ENCODE results near the gene ARHGEF25. TPM values are rescaled to one million over a fixed set of nuclear protein-coding genes. Genes with fewer than 3 reads are reported as not detected.
"Not testable (repeated sequence)": the region's sequence is repeated elsewhere in the genome, so short reads cannot be mapped to it uniquely, and the experiment has no call there.

ARHGEF25 gene
- total RNA-seq, 3 donors from 2014 or later (not counting 1 experiment from before 2014, with no cell fraction given): 3.1 to 6.5 (median 5.1) TPM

- H3K36me3 Mint-ChIP-seq: no peaks in the 10 kb centered on the region
- intact Hi-C loops (cut with micrococcal nuclease): no loop called here
- DNase-seq (no peak), ATAC-seq (no peak)
- no peak overlapping the region for H3K27ac Mint-ChIP-seq
- Histone ChIP-seq H3K27ac (ENCODE audit: low read length) (no peak overlapping the region), H3K36me3 (ENCODE audit: control insufficient read depth, insufficient read depth, low read length) (no peaks in the 10 kb centered on the region), H3K9me3 (ENCODE audit: control insufficient read depth, insufficient read depth, low read length) (peaks cover 6% of the 10 kb centered on the region), H3K4me3 (ENCODE audit: low read length) (no peak overlapping the region), H3K4me1 (ENCODE audit: control insufficient read depth, insufficient read depth, low read length) (no peaks in the 10 kb centered on the region), H3K27me3 (ENCODE audit: control insufficient read depth, insufficient read depth, low read length) (peaks cover 4% of the 10 kb centered on the region)
- no peaks in the 10 kb centered on the region for H3K4me1 Mint-ChIP-seq
- H3K9me3 Mint-ChIP-seq: no peaks in the 10 kb centered on the region
- 47% methylated on average over 4 of the region's 5 CpGs for WGBS (ENCODE audit: insufficient coverage)
- H3K27me3 Mint-ChIP-seq (ENCODE audit: low read depth in 2 of 2): peaks cover 9 to 22% of the 10 kb centered on the region in 2 donors
- no peak for TF ChIP-seq CTCF (IDR thresholded peaks at IDR 0.05)
- H3K4me3 Mint-ChIP-seq: no peak overlapping the region
These were observed 30.6 kb downstream of the ARHGEF25 start for GRCh38 chr12:57641699-57642442.

GRCh38 chr12:57645990-57646658, 34.9 kb downstream of the ARHGEF25 start:
- H3K27me3 ChIP-seq (ENCODE audit: control insufficient read depth, insufficient read depth, low read length); H3K4me3 ChIP-seq (ENCODE audit: low read length); H3K4me3 Mint-ChIP-seq; H3K27me3 Mint-ChIP-seq (ENCODE audit: low read depth in 2 of 2); H3K27ac Mint-ChIP-seq; H3K27ac ChIP-seq (ENCODE audit: low read length); DNase-seq; H3K4me1 ChIP-seq (ENCODE audit: control insufficient read depth, insufficient read depth, low read length); H3K9me3 Mint-ChIP-seq; H3K36me3 ChIP-seq (ENCODE audit: control insufficient read depth, insufficient read depth, low read length); H3K4me1 Mint-ChIP-seq; H3K36me3 Mint-ChIP-seq; intact Hi-C loops (cut with micrococcal nuclease); H3K9me3 ChIP-seq (ENCODE audit: control insufficient read depth, insufficient read depth, low read length); ATAC-seq: not testable (repeated sequence)
- WGBS (ENCODE audit: insufficient coverage): 75% methylated on average over 5 of the region's 13 CpGs

GRCh38 chr12:57646659-57647049, 35.4 kb downstream of the ARHGEF25 start:
- intact Hi-C loops (cut with micrococcal nuclease); H3K9me3 Mint-ChIP-seq; H3K4me3 ChIP-seq (ENCODE audit: low read length); H3K36me3 ChIP-seq (ENCODE audit: control insufficient read depth, insufficient read depth, low read length); H3K4me1 ChIP-seq (ENCODE audit: control insufficient read depth, insufficient read depth, low read length); H3K27ac ChIP-seq (ENCODE audit: low read length); H3K4me3 Mint-ChIP-seq; H3K27me3 ChIP-seq (ENCODE audit: control insufficient read depth, insufficient read depth, low read length); H3K4me1 Mint-ChIP-seq; H3K9me3 ChIP-seq (ENCODE audit: control insufficient read depth, insufficient read depth, low read length); H3K27ac Mint-ChIP-seq; H3K36me3 Mint-ChIP-seq; ATAC-seq; DNase-seq; H3K27me3 Mint-ChIP-seq (ENCODE audit: low read depth in 2 of 2): not testable (repeated sequence)
- no CpG with 5 or more reads among the region's 15 CpGs for WGBS (ENCODE audit: insufficient coverage)

GRCh38 chr12:57654042-57654441, 42.8 kb downstream of the ARHGEF25 start:
- intact Hi-C loops (cut with micrococcal nuclease): no loop called here
- DNase-seq: no peak
- Mint-ChIP-seq H3K36me3 (no peaks in the 10 kb centered on the region), H3K4me3 (no peak overlapping the region), H3K9me3 (no peaks in the 10 kb centered on the region), H3K27ac (no peak overlapping the region), H3K4me1 (no peaks in the 10 kb centered on the region), H3K27me3 (ENCODE audit: low read depth in 2 of 2) (peaks cover 3 to 24% of the 10 kb centered on the region in 2 donors)
- TF ChIP-seq CTCF (IDR thresholded peaks at IDR 0.05): no peak
- Histone ChIP-seq H3K9me3 (ENCODE audit: control insufficient read depth, insufficient read depth, low read length) (no peaks in the 10 kb centered on the region), H3K36me3 (ENCODE audit: control insufficient read depth, insufficient read depth, low read length) (no peaks in the 10 kb centered on the region), H3K4me3 (ENCODE audit: low read length) (no peak overlapping the region), H3K27ac (ENCODE audit: low read length) (no peak overlapping the region), H3K4me1 (ENCODE audit: control insufficient read depth, insufficient read depth, low read length) (no peaks in the 10 kb centered on the region), H3K27me3 (ENCODE audit: control insufficient read depth, insufficient read depth, low read length) (no peaks in the 10 kb centered on the region)
- ATAC-seq: no peak
- WGBS (ENCODE audit: insufficient coverage): 78% methylated on average over 3 of the region's 3 CpGs

All from natural killer cell (primary cell).